ENCODE measurements around the gene CCDC40. TPM values are rescaled to one million over a fixed set of nuclear protein-coding genes. Genes with fewer than 3 reads are reported as not detected.

CCDC40 gene
- total RNA-seq, 6 experiments from 2014 or later: 1.7 to 3.1 (median 2.1) TPM

GRCh38 chr17:80010283-80010858 lies 26.1 kb upstream of the CCDC40 start:
- H3K4me3 ChIP-seq: no peak overlapping the region
- DNase-seq: no peak
- no peaks in the 10 kb centered on the region for H3K9me3 ChIP-seq
- intact Hi-C loops (cut with DNase I): loop anchor here in 1 of 2 donors (5.0 kb wide), 1 partner anchor 67 kb away; no protein-coding TSS in a partner anchor
- ATAC-seq: no peak
- peaks cover 0 to 12% (median 3%) of the 10 kb centered on the region in 4 donors for H3K4me1 ChIP-seq
- H3K27ac ChIP-seq: no peak overlapping the region
- H3K36me3 ChIP-seq: peaks cover 0 to 18% (median under 1%) of the 10 kb centered on the region in 4 donors
- 60% methylated on average over 1 of the region's 33 CpGs for whole genome bisulfite sequencing (ENCODE audit: insufficient coverage, low coverage, low lambda C conversion rate, missing lambda C conversion rate)
- no peaks in the 10 kb centered on the region for H3K27me3 ChIP-seq
- no peak for TF ChIP-seq POLR2A (IDR thresholded peaks at IDR 0.05)
- TF ChIP-seq CTCF (IDR thresholded peaks at IDR 0.05): no peak

- intact Hi-C loops (cut with DNase I): loop anchor here in 1 of 2 donors (5.0 kb wide), 1 partner anchor 65 kb away; no protein-coding TSS in a partner anchor
- Histone ChIP-seq H3K27me3 (no peaks in the 10 kb centered on the region), H3K4me3 (no peak overlapping the region), H3K27ac (no peak overlapping the region), H3K9me3 (no peaks in the 10 kb centered on the region), H3K36me3 (peaks cover 0 to 18% (median under 1%) of the 10 kb centered on the region in 4 donors), H3K4me1 (peaks cover 0 to 8% (median 3%) of the 10 kb centered on the region in 4 donors)
- WGBS (ENCODE audit: insufficient coverage, low coverage, low lambda C conversion rate, missing lambda C conversion rate): 71% methylated on average over 6 of the region's 10 CpGs
- ATAC-seq (no peak), DNase-seq (peak in 1 of 3 donors; percentile 2)
- TF ChIP-seq CTCF (IDR thresholded peaks at IDR 0.05) (no peak), POLR2A (IDR thresholded peaks at IDR 0.05) (no peak)
Observed at GRCh38 chr17:80011989-80012555, 24.4 kb upstream of the CCDC40 start.

GRCh38 chr17:80012765-80013741 lies 23.4 kb upstream of the CCDC40 start:
- H3K27me3 ChIP-seq: no peaks in the 10 kb centered on the region
- H3K4me1 ChIP-seq: peaks cover 0 to 8% (median 3%) of the 10 kb centered on the region in 4 donors
- intact Hi-C loops (cut with DNase I): loop anchor here in 1 of 2 donors (5.0 kb wide), 1 partner anchor 64 kb away; no protein-coding TSS in a partner anchor
- no peaks in the 10 kb centered on the region for H3K9me3 ChIP-seq
- H3K27ac ChIP-seq: no peak overlapping the region
- peaks cover 0 to 18% (median under 1%) of the 10 kb centered on the region in 4 donors for H3K36me3 ChIP-seq
- ATAC-seq (no peak), DNase-seq (peak in 2 of 3 donors; percentile 16 to 49)
- 81% methylated on average over 4 of the region's 33 CpGs for WGBS (ENCODE audit: insufficient coverage, low coverage, low lambda C conversion rate, missing lambda C conversion rate)
- TF ChIP-seq POLR2A (IDR thresholded peaks at IDR 0.05) (no peak), CTCF (IDR thresholded peaks at IDR 0.05) (no peak)
- no peak overlapping the region for H3K4me3 ChIP-seq

GRCh38 chr17:80017226-80018010 lies 19.0 kb upstream of the CCDC40 start:
- no peak for TF ChIP-seq CTCF (IDR thresholded peaks at IDR 0.05)
- TF ChIP-seq POLR2A (IDR thresholded peaks at IDR 0.05): no peak
- no peaks in the 10 kb centered on the region for H3K27me3 ChIP-seq
- no peak overlapping the region for H3K4me3 ChIP-seq
- no peaks in the 10 kb centered on the region for H3K9me3 ChIP-seq
- ATAC-seq (no peak), DNase-seq (no peak)
- H3K36me3 ChIP-seq: peaks cover 0 to 11% (median under 1%) of the 10 kb centered on the region in 4 donors
- intact Hi-C loops (cut with DNase I): no loop called here
- WGBS (ENCODE audit: insufficient coverage, low coverage, low lambda C conversion rate, missing lambda C conversion rate): 91% methylated on average over 11 of the region's 18 CpGs
- H3K27ac ChIP-seq: no peak overlapping the region
- H3K4me1 ChIP-seq: peaks cover 0 to 26% (median 12%) of the 10 kb centered on the region in 4 donors
